HepG2 (cell line): Measurements from ENCODE around the gene RYK. TPM values are rescaled to one million over a fixed set of nuclear protein-coding genes. Genes with fewer than 3 reads are reported as not detected.

Source experiments
- AHR ChIP-seq: IDR thresholded peaks from 2 replicates; pipeline ENCODE4 v1.6.1; 2018; ENCODE audit warnings: missing genetic modification reagents, missing compliant biosample characterization
- ARID5B ChIP-seq: IDR thresholded peaks from 2 replicates; pipeline ENCODE4 v1.4.0; 2020; ENCODE audit warnings: mild to moderate bottlenecking, missing genetic modification reagents
- ARNTL ChIP-seq: sonication (generic); formaldehyde crosslinking; IDR thresholded peaks from 2 replicates; pipeline ENCODE4 v1.4.0; 2020; ENCODE audit warnings: mild to moderate bottlenecking, missing genetic modification reagents
- ASH2L ChIP-seq: fragments of 300-600, 200-600 bp; sonication (generic); IDR thresholded peaks from 2 replicates; pipeline ENCODE4 v1.7.0; 2017; ENCODE audit warnings: low read depth, mild to moderate bottlenecking, moderate library complexity, mixed read lengths, low read length; ENCODE audit not compliant: insufficient read length
- FOXO4 ChIP-seq: sonication (generic); formaldehyde crosslinking; conservative IDR thresholded peaks from 2 replicates; pipeline ENCODE4 v1.8.1; 2023; ENCODE audit warnings: missing genetic modification reagents
- HOXD1 ChIP-seq: sonication (generic); formaldehyde crosslinking; IDR thresholded peaks from 2 replicates; pipeline ENCODE4 v1.5.0; 2020; ENCODE audit warnings: missing genetic modification reagents
- KLF9 ChIP-seq: IDR thresholded peaks from 2 replicates; pipeline ENCODE4 v1.6.1; 2016; ENCODE audit warnings: low read depth
- MYNN ChIP-seq: sonication (generic); formaldehyde crosslinking; IDR thresholded peaks from 2 replicates; pipeline ENCODE4 v1.4.0; 2020; ENCODE audit warnings: mild to moderate bottlenecking, low read depth, missing genetic modification reagents
- PHB2 ChIP-seq: fragments of 450-650 bp; IDR thresholded peaks from 2 replicates; pipeline ENCODE4 v1.6.1; 2018; ENCODE audit not compliant: partially characterized antibody
- PITX1 ChIP-seq: sonication (generic); formaldehyde crosslinking; IDR thresholded peaks from 2 replicates; pipeline ENCODE4 v1.5.1; 2020; ENCODE audit warnings: mild to moderate bottlenecking, missing genetic modification reagents
- RBFOX2 ChIP-seq: fragments of 200-400 bp; formaldehyde crosslinking; IDR thresholded peaks from 2 replicates; pipeline ENCODE4 v1.6.1; 2017; ENCODE audit warnings: low read depth, mild to moderate bottlenecking, low read length
- TARDBP ChIP-seq: sonication (generic); formaldehyde crosslinking; IDR thresholded peaks from 2 replicates; pipeline ENCODE4 v1.8.0; 2022; ENCODE audit warnings: mild to moderate bottlenecking, missing genetic modification reagents
- THYN1 ChIP-seq: sonication (generic); formaldehyde crosslinking; IDR thresholded peaks from 2 replicates; pipeline ENCODE4 v1.8.1; 2023; ENCODE audit warnings: low read depth, mild to moderate bottlenecking, moderate library complexity, missing genetic modification reagents, borderline replicate concordance
- XRCC5 ChIP-seq: fragments of 200-400 bp; formaldehyde crosslinking; optimal IDR thresholded peaks from 2 replicates; pipeline ENCODE3; 2017; ENCODE audit warnings: mild to moderate bottlenecking, low read length
- ZGPAT ChIP-seq: IDR thresholded peaks from 2 replicates; pipeline ENCODE4 v1.6.1; 2016; ENCODE audit warnings: mild to moderate bottlenecking
- ZNF460 ChIP-seq: sonication (generic); formaldehyde crosslinking; IDR thresholded peaks from 2 replicates; pipeline ENCODE4 v1.5.1; 2020; ENCODE audit warnings: missing genetic modification reagents, mild to moderate bottlenecking, borderline replicate concordance
- ZNF670 ChIP-seq: sonication (generic); formaldehyde crosslinking; IDR thresholded peaks from 2 replicates; pipeline ENCODE4 v1.8.0; 2022; ENCODE audit warnings: mild to moderate bottlenecking, missing genetic modification reagents, borderline replicate concordance
- ZNF747 ChIP-seq: sonication (generic); formaldehyde crosslinking; IDR thresholded peaks from 2 replicates; pipeline ENCODE4 v1.8.1; 2023; ENCODE audit warnings: missing genetic modification reagents, mild to moderate bottlenecking, borderline replicate concordance
- ZNF839 ChIP-seq: sonication (generic); formaldehyde crosslinking; IDR thresholded peaks from 2 replicates; pipeline ENCODE4 v1.4.0; 2020; ENCODE audit warnings: missing genetic modification reagents, mild to moderate bottlenecking, borderline replicate concordance
- ZSCAN5A ChIP-seq: sonication (generic); formaldehyde crosslinking; IDR thresholded peaks from 2 replicates; pipeline ENCODE4 v1.8.0; 2022; ENCODE audit warnings: mild to moderate bottlenecking, missing genetic modification reagents, borderline replicate concordance
- ZZZ3 ChIP-seq: sonication (generic); formaldehyde crosslinking; IDR thresholded peaks from 2 replicates; pipeline ENCODE4 v1.4.0; 2020; ENCODE audit warnings: missing genetic modification reagents, mild to moderate bottlenecking, borderline replicate concordance
- polyA plus RNA-seq, 8 experiments: library from polyadenylated mRNA; depleted of rRNA in 3 of 8; stranded (reverse) in 7 of 8; unstranded in 1 of 8; fragments of >200 nt; fragmentation: Illumina TruSeq in 4 of 8; extraction: Trizol in 4 of 8; gene quantifications; 2 replicates each; pipeline versions ENCODE4 v1.2.1 to v1.2.3, GENCODE V29; 2011 to 2016; ENCODE audit warnings: low read depth in 4 of 8, missing spikeins in 1 of 8, mixed read lengths in 1 of 8; ENCODE audit not compliant: insufficient read depth in 1 of 8
- total RNA-seq, 5 experiments: library from RNA; depleted of rRNA; stranded (reverse); fragments of >200 nt; fragmentation: Illumina TruSeq; extraction: Trizol; gene quantifications; 2 replicates each; pipeline ENCODE4 v1.2.3, GENCODE V29; 2016; ENCODE audit warnings: low read depth in 1 of 5

RYK gene
- total and polyA plus RNA-seq, 2 of the 13 experiments (the other 11 are each of a cell fraction or from before 2014, with no cell fraction given) = 35.0 to 66.2 TPM

GRCh38 chr3:134250717-134251220 lies at the start of gene RYK (continued):
- TF ChIP-seq ZSCAN5A (CRISPR knock-in tag) (no peak), FOXO4 (CRISPR knock-in tag) (no peak), HOXD1 (CRISPR knock-in tag) (no peak), RBFOX2 (peak; percentile 89), XRCC5 (peak; percentile 49), ARID5B (CRISPR knock-in tag) (peak; percentile 21; the same call in 1 of the 2 replicates), ZNF670 (peak; percentile 54; the same call in 1 of the 2 replicates), ZNF839 (no peak), ZNF460 (no peak), TARDBP (CRISPR knock-in tag) (0 out of 2 replicates have a peak, but pooled peaks have one; percentile 56), KLF9 (0 out of 2 replicates have a peak, but pooled peaks have one; percentile 27), ZNF747 (CRISPR knock-in tag) (peak; percentile 66; the same call in 1 of the 2 replicates), PITX1 (CRISPR knock-in tag) (0 out of 2 replicates have a peak, but pooled peaks have one; percentile 41), ASH2L (peak; percentile 54), ARNTL (CRISPR knock-in tag) (no peak), ZGPAT (CRISPR knock-in tag) (peak; percentile 35), ZZZ3 (no peak), AHR (0 out of 2 replicates have a peak, but pooled peaks have one; percentile 47), THYN1 (CRISPR knock-in tag) (no peak), MYNN (CRISPR knock-in tag) (no peak), PHB2 (no peak)
